TTC549 (cell line): ENCODE results near the gene LGSN.
"Not testable (repeated sequence)": the region's sequence is repeated elsewhere in the genome, so short reads cannot be mapped to it uniquely, and the experiment has no call there.

Experiments
- FAIRE-seq: peaks from 2 replicates; lab custom pipeline; 2012; peaks lifted over from hg19 to GRCh38; lab: Jason Lieb, UNC

LGSN gene

DNA sequence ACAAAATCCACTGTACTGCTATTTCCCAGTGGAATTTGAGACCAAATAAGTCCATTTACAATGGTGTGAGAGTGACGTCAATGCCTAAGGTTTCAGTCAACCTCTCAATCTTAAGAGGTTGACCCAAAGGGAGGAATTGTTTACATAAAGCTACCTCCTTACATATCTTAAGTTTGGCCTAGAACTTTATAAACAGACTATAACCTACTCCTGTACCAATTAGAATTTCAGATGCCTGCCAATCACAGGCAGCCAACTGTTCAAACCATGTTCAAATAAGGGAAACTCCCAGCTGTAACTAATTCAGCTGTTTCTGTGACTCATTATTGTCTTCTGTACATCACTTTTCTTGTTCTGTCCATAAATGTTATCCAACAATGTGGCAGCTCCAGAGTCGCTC is 14.5 kb downstream of the LGSN start:
- FAIRE-seq = no peak

DNA sequence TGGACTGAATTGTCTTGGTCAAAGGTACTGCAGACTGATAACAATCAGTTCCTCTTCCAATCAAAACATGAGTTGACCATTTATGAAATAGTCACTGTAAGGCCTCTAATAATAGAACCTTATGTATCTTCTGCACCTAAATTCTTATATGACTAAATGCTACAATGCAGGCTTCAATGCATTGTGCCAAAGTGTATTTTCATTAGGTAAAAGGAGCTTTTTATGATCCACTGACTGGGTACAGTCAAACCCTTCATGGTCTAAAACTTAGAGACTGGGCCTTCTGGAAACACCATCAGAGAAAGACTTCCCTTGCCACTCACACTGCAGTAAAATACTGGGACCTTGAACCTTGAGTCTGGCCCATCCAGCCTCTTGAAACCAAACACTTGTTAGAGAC is 16.3 kb downstream of the LGSN start:
- FAIRE-seq = no peak

DNA sequence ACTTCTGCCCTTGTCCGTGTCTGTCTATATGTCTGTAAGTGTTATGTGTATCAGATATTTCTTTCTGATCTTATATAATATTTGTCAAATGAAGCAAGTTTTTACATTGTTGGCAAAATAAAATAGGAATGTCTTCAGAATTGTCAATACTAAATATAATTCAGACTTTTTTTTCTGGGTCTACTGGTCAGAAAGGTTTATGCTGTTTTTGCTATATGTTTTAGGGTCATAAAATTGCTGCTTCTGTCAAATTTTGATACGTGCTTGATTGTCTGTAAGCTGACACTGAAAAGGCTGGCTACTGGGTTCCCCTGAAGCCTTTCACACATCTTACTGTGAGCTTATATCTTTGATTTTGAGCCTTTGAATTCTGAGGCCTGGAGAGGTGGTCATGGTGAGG is 20.1 kb downstream of the LGSN start:
- FAIRE-seq = no peak

DNA sequence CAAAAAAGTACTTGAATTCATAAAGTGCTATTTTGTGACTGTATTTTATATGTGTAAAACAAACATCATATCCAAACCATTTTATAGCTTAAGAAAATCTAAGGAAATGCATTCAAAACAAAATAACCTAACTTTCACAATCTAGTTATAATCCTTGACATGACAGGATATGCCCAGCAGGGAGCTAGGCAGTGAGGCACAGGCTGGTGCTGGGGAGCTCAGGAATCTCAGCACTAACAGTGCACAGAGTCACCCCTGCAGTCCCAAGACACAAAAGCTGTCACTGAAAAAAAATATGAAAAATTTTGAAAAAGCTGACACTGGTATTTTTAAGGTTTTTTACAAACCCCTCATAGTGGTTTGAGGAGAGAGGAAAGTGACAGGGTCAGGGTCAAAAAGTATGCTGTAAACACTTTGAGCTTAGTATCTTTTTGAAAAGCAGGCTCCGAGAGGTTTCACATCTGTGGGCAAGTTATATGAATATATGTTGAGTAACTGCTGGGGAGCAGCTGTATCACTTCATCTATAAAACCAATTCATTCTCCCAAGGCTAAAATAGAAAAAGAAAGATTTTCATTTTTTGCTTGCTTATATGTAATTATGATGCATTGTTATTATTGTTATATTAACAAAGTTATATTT is 24.1 kb downstream of the LGSN start:
- FAIRE-seq = no peak

DNA sequence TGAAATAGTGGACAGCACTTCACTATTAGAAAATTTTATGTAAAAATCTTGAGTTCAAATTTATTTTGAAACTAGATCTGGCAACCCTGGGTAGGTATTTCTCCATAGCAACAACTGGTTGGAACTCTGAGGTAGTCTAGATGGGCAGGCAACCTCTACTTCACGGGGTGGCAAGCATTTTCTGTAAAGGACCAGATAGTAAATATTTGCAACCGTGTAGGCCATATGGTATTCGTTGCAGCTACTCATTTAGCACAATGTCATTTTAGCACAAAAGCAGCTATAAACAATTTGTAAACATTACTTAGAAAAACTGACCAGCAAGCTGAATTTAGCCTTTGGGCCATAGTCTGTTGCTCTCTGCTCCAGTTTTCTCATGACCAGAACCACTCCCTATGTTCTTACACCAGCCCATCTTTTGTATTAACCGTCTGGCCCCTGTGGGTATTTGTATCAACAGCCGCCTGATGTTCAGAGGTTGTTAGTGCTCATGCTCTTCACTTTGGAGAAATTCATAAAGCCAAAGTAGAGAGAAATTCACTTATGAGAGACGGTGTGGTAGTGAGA is 29.2 kb downstream of the LGSN start:
- no peak for FAIRE-seq

DNA sequence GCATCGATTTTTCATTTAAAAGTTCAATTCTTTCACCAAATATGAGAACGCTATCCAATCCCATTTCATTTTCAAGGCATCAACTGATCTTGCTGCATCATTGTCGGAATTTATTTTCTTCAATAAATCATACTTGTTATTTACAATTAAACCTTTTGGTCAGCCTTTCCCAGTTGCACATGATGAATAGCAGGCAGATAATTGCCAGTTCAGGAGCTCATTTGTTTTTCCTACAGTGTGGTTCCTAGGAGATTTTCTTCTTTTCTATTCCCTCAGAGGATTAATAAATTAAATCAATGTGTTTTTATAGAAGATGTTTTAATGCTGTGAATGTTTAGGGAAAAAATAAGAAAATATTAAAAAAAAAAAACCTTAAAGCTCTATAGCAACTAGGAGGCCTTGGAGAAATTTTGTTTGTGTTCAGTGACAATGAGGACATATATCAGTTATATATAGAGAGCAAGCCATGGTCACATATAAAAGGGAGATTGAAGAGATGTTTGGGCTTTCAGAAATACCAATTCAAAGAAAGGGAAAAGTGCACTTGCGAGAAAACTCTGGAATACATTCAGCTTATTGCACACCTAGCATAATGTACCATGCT is 30.4 kb downstream of the LGSN start:
- FAIRE-seq = no peak

DNA sequence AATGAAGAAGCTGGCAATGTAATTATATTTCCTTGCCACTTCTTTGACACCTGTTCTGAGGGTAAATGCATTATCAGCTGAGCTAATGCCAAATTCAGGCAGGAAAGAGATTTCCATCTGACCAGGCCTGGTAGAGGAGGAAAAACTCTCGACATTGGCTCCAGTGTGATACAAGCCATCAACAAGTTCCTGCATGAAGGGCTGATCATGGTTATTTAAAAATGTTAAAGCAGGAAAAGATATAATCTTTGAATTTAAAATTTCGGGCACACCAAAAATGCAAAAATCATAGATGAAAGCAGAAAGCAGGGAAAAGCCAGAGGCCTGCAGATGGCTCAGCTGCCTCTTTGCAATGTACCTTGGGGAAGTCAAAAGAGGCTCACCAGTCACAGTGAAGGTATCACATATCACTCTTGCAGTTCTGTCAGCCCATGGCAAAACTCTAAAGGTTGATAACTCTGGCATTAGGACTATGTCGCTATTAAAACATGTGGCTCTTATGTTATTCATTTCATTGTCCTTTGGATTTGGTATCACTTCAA is 39.1 kb downstream of the LGSN start:
- FAIRE-seq = no peak

DNA sequence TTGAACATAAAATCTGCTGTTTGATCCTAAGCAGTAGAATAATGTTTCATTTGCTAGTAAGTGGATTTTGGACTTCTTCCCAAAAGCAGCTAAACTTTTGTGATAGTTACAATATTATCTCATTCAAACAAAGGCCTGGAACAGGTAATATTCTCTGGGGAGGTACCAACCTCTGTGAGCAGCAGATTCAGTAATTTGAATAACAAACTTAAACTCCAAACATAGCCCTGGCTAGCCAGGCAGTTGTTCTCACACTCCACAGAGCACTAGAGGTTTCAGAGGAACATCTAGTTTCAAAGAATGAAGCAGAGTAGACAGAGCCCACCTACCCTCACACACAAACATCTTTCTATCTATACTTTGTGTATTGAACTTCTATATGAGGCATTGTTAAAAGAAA is 40.9 kb downstream of the LGSN start:
- FAIRE-seq = no peak

DNA sequence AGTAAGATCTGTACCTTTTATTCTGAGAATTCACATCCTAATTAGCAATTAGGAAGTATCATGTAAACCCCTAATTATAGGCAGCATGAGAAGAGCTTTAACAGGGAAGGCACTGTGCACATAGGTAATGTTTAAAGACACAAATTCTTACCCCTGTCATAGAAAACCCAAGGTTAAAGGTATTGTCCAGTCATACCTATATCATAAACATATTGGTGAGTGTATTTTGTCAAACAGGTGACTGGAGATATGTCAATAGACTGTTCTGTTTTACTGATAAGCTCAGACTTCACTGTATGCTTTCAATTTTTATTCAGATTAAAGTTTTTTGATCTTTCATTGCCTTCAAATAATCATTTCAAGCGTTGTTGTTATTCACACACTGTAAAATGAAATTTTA is 43.8 kb downstream of the LGSN start:
- no peak for FAIRE-seq

DNA sequence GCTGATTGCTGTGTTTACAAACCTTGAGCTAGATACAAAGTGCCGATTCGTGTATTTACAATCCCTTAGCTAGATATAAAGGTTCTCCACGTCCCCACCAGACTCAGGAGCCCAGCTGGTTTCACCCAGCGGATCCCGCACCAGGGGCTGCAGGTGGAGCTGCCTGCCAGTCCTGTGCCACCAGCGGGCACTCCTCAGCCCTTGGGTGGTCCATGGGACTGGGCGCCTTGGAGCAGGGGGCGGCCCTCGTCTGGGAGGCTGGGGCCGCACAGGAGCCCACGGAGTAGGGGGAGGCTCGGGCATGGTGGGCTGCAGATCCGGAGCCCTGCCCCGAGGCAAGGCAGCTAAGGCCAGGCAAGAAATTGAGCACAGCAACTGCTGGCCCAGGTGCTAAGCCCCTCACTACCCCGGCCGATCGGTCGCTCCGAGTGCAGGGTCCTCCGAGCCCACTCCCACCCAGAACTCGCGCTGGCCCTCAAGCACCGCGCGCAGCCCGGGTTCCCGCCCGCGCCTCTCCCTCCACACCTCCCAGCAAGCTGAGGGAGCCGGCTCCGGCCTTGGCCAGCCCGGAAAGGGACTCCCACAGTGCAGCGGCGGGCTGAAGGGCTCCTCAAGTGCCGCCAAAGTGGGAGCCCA is 44.9 kb downstream of the LGSN start:
- FAIRE-seq = not testable (repeated sequence)

DNA sequence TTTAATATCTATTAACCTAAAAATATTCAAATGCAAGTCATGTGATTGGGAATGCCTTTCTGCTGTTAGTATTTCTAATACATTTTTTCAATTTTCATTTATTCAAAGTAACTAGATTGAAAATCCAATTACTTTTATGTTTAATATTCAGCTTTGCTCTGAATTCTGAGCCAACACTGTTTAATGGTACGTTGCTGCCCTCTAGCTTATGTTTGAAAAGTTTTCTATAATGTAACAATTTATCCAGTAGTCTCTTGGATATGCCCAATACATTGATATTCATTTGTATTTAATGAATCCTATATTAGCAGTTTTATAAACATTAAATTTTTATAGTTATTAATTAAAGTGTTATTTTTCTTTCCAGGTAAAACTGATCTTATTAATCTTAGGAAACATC is 47.4 kb downstream of the LGSN start:
- peak; percentile 90 for FAIRE-seq

DNA sequence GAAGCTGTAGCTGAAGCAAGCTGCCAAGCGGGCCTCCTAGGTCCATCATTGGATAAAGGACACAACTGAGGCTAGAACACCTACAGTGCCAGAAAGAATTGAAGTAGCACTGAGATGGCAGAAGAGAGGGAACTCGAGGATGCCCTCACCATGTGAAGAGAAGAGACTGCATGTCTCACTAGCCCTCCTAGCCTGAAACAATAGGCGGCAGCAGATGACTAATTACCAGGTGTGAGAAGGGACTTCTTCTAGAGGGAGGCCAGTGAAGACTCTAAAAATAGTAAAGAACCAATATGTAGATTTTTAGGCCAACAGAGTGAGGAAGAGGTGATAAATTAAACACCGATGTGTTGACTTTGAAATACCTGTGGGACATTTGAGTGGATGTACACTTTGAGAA is 50.3 kb downstream of the LGSN start:
- no peak for FAIRE-seq

DNA sequence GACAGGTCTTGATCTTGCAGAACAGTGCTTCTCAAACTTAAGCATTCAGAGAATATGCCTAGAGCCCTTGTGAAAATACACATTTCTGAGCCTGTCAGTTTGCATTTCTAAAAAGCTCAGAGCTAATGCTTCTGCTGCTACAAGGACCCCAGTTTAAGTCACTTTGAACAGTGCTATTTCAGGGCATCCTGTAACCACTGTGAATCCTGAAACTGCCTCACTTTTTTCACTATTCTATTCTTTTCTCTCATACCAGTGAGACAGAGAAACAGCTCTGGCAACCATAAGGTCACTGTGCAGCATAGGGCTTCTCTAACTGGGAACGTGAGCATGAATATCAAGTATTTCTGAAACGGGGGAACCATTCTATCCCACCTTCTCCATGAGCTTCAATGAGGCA is 51.2 kb downstream of the LGSN start:
- FAIRE-seq = no peak

DNA sequence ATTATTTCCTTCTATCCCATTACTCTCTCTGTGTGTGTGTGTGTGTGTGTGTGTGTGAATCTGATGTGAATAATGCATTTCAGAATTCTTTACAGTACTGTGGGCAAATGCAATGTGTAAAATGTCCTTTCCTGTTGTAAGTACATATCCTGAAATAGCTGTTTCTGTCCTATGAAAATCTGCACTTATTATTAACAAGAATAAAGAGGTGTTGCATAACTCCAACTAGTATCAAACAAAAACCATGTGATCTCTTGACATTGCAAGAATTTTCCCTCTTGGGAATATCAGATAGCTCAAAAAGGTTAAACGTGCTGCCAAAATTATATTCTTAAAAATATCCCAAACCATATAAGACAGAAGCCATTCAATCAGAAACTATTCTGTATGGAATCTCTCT is 52.0 kb downstream of the LGSN start:
- no peak for FAIRE-seq

DNA sequence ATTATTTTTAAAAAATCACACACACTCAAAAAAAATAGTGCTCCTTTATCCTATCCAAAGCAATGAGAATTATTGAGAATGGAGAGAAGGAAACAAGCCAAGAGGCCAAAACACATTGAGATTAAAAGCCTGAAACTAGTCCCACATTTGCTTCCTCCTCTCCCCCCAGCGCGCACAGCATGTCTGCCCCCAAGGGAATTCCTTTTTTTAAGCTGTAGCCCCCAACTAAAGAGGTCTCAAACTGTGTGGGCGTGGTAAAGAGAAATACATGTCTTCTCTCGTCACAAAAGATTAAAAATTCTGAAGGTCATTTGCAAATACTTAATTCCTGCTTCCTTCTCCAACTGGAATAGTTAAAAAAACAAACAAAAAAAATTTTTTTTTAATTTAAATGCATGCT is 52.7 kb downstream of the LGSN start:
- FAIRE-seq = no peak

DNA sequence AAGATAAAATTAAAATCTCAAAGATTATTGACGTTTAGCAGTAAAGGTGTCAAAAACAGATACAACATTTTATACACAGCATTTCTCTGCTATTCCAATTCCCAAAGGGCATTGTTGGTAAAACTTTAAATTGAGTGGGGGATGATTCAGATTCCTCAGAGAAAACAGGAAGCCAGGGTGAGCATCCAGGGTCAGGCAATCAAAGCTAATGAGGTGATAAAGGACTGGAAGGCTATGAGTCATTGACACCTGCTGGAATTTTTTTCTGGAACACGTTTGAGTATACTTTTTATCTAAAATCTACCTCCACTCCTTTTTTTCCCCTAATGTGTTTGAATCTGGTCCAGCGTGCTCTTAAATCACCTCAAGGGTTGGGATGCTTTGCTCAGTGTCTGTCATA is 56.3 kb downstream of the LGSN start:
- FAIRE-seq = no peak

DNA sequence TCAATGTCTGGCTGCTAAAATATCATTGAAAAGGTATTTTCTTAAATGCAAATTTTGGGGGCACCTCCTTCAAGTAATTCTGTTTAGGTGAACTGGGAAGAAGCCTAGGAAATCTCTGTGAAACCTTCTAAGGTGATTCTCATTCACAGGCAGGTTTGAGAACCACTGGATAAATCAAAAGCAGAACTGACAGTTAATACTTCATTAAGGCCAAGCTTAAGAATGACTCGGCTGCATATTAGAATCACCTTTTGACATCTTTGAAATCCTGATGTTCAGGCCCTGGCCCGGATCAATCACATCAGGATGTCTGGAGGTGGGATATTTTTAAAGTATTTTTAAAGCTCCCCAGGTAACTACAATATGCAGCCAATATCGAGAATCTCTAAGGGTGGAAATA is 58.0 kb downstream of the LGSN start:
- no peak for FAIRE-seq

DNA sequence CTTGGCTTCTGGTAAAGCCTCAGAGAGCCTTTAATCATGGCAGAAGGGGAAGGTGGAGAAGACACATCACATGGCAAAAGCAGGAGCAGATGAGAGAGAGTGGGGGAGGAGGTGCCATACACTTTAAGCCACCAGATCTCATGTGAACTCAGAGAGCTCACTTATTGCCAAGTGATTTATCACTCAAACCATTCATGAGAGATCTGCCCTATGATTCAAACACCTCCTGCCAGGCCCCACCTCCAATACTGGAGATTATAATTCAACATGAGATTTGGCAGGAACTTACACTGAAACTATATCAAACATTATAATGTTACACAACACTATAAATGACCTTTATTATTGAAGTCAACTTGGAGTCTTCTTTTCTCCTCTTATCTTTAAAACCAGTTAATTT is 60.6 kb downstream of the LGSN start:
- no peak for FAIRE-seq

DNA sequence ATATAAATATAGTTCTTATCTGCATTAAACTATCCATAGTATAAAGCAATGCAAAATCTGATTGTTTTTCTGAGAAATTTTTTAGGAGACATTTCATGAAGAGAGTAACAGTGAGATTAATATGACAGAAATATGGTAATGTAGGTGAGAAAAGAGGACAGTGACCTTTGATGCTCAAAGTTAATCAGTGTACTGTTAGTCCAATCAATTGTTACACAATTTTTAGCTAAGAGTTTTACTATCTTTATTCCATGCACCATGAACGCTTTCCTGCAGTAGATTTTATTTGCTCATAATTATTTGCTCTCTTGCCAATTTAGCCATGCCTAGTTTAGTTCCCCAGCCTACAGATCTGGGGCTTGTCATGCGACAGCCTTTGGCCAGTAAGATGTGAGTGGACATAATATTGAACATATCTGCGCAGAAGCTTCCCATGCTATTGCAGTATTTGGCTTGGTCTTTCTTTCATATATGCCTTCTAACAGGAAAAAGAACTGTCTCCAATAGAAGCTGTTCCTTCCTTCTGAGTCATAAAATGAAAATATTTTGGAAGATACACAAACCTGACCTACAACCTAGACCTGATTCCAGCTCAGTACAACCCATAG is 69.8 kb downstream of the LGSN start:
- FAIRE-seq = no peak

DNA sequence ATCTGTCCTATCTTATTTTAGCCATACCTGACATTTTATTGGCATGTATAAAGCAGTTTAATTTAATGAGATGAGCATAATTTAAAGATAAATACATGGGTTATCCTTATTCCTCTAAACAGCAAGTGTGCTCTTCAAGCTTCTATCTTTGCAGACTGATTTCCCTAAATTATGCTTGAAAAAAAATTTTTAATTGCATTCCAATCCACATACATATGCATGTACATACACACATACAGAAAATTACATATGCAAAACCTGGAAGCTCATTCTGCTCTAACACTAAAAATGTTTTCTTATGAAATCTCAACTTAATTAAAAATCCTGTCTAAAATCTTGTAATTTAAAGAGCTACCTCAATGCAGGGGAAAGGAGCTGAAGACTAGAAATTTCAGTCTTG is 73.2 kb downstream of the LGSN start:
- FAIRE-seq = no peak

DNA sequence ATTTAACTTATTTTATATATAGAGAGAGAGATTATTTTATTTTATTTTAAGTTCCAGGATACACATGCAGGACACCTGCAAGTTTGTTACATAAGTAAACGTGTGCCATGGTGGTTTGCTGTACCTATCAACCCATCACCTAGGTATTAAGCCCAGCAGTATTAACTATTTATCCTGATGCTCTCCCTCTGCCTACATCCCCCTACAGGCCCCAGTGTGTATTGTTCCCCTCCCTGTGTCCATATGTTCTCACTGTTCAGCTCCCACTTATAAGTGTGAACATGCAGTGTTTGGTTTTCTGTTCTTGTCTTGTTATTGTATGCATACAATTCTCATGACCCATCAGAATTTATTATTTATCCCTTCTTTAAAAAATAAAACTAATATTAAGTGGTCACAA is 73.9 kb downstream of the LGSN start:
- no peak for FAIRE-seq

DNA sequence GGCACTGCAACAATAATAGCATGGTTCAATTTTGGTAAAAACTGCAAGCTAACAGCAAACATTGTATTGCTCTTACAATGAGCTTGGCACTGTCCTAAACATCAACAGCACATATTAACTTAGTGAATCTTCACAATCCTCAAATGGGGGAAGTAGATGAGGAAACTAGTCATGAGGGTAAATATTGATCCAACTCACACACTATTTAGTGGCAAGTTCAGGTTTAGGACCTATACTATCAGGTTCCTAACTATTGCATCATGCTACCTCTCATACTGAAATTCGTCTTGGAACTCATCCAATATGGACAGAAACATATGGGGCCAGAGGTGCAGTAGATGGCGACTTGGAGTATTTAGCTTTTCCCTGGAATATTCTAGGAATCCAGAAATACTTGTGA is 74.4 kb downstream of the LGSN start:
- FAIRE-seq = no peak

DNA sequence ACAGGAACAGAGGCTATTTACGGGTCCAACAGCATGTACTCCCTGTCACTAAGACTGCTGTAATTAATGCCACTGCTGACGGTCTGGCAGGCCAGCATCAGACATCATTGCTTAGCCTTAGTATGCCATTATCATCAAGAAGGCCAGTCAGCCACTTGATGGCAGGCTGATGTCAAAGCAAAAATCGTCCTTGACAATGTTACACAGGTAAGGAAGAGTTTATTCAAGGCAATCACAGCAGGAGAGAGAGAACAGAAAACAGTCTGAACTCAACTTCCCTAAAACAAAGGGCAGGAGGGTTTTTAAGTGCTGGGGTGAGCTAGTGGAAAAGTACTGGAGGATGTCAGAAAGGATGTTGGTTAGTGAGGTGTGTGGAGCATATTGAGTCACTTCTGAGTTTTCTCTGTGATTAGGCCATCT is 83.4 kb downstream of the LGSN start:
- FAIRE-seq = no peak
